IPS-18c (cell line): Measurements from ENCODE around the gene LGALS3BP.

ENCODE experiments used
- H3K4me3 ChIP-seq: 2 replicates; pipeline ENCODE4 v1.7.0; 2013; ENCODE audit warnings: low read depth, mild to moderate bottlenecking, low read length, moderate library complexity; ENCODE audit not compliant: insufficient read depth
- H3K9me3 ChIP-seq: one replicate; pipeline ENCODE4 v1.6.1; 2013; ENCODE audit warnings: mild to moderate bottlenecking, low read length, moderate library complexity; ENCODE audit not compliant: control insufficient read depth, insufficient read depth

LGALS3BP gene

GRCh38 chr17:78992542-78993212 is 13.0 kb upstream of the LGALS3BP start:
- H3K9me3 ChIP-seq, result no peaks in the 10 kb centered on the region
- H3K4me3 ChIP-seq, result no peak overlapping the region

- no peaks in the 10 kb centered on the region for H3K9me3 ChIP-seq
- no peak overlapping the region for H3K4me3 ChIP-seq
These were observed 12.3 kb upstream of the LGALS3BP start for GRCh38 chr17:78991906-78992532.

GRCh38 chr17:78991017-78991738 is 11.5 kb upstream of the LGALS3BP start:
- no peak overlapping the region for H3K4me3 ChIP-seq

GRCh38 chr17:78990349-78991016 is 10.8 kb upstream of the LGALS3BP start:
- Histone ChIP-seq H3K4me3 (no peak overlapping the region), H3K9me3 (no peaks in the 10 kb centered on the region)

More at GRCh38 chr17:78991017-78991738, 11.5 kb upstream of the LGALS3BP start:
- H3K9me3 ChIP-seq, result no peaks in the 10 kb centered on the region

GRCh38 chr17:78988152-78988551 is 8.4 kb upstream of the LGALS3BP start:
- H3K4me3 ChIP-seq, result no peak overlapping the region
- no peaks in the 10 kb centered on the region for H3K9me3 ChIP-seq

- Histone ChIP-seq H3K9me3 (no peaks in the 10 kb centered on the region), H3K4me3 (no peak overlapping the region)
These were observed 7.1 kb upstream of the LGALS3BP start for GRCh38 chr17:78986649-78987328.

- Histone ChIP-seq H3K9me3 (no peaks in the 10 kb centered on the region), H3K4me3 (no peak overlapping the region)
These were observed 6.4 kb upstream of the LGALS3BP start for GRCh38 chr17:78986048-78986648.

GRCh38 chr17:78985395-78985794 is 5.7 kb upstream of the LGALS3BP start:
- Histone ChIP-seq H3K4me3 (no peak overlapping the region), H3K9me3 (no peaks in the 10 kb centered on the region)

GRCh38 chr17:78981010-78981888 is 1.5 kb upstream of the LGALS3BP start:
- no peak overlapping the region for H3K4me3 ChIP-seq

GRCh38 chr17:78980624-78980972 is 875 bp upstream of the LGALS3BP start:
- Histone ChIP-seq H3K4me3 (no peak overlapping the region), H3K9me3 (no peaks in the 10 kb centered on the region)

More at GRCh38 chr17:78981010-78981888, 1.5 kb upstream of the LGALS3BP start:
- H3K9me3 ChIP-seq, result no peaks in the 10 kb centered on the region

- Histone ChIP-seq H3K4me3 (no peak overlapping the region), H3K9me3 (no peaks in the 10 kb centered on the region)
These were observed 1.4 kb downstream of the LGALS3BP start for GRCh38 chr17:78977997-78978973.

- no peaks in the 10 kb centered on the region for H3K9me3 ChIP-seq
- no peak overlapping the region for H3K4me3 ChIP-seq
These were observed 2.1 kb downstream of the LGALS3BP start for GRCh38 chr17:78977681-78977943.

GRCh38 chr17:78976907-78977680 is 2.6 kb downstream of the LGALS3BP start:
- no peak overlapping the region; the same call in 1 of the 2 replicates for H3K4me3 ChIP-seq

GRCh38 chr17:78974635-78975591 is 4.8 kb downstream of the LGALS3BP start:
- no peak overlapping the region for H3K4me3 ChIP-seq
- no peaks in the 10 kb centered on the region for H3K9me3 ChIP-seq

More at GRCh38 chr17:78976907-78977680, 2.6 kb downstream of the LGALS3BP start:
- no peaks in the 10 kb centered on the region for H3K9me3 ChIP-seq
